Loucy (cell line): ENCODE results near the gene ADCY2.
A peak's percentile ranks its signal among the peaks of the same experiment; 100 is the strongest.

Experiments
- H2AFZ ChIP-seq: fragments of 200-600 bp; sonication (generic); 2 replicates; pipeline ENCODE4 v1.6.0; 2016; ENCODE audit warnings: antibody characterized with exemption, mild to moderate bottlenecking, low read length, moderate library complexity
- H3F3A ChIP-seq: fragments of 200-600 bp; 2 replicates; pipeline ENCODE4 v1.6.0; 2016; ENCODE audit warnings: antibody characterized with exemption, low read depth, mild to moderate bottlenecking
- H3K27me3 ChIP-seq: fragments of 200-600 bp; sonication (generic); 2 replicates; pipeline ENCODE4 v1.6.1; 2014; ENCODE audit warnings: low read length, mild to moderate bottlenecking; ENCODE audit not compliant: insufficient read depth, poor library complexity, severe bottlenecking
- H3K36me3 ChIP-seq: fragments of 200-600 bp; sonication (generic); 2 replicates; pipeline ENCODE4 v1.6.1; 2016; ENCODE audit warnings: low read length; ENCODE audit not compliant: insufficient read depth
- H3K4me1 ChIP-seq: fragments of 200-600 bp; sonication (generic); 2 replicates; pipeline ENCODE4 v1.5.1; 2014; ENCODE audit warnings: low read length, mild to moderate bottlenecking; ENCODE audit not compliant: insufficient read depth, poor library complexity, severe bottlenecking
- H3K4me2 ChIP-seq: fragments of 200-600 bp; sonication (generic); 2 replicates; pipeline ENCODE4 v1.6.0; 2014; ENCODE audit warnings: antibody characterized with exemption, low read length, low read depth, mild to moderate bottlenecking; ENCODE audit not compliant: poor library complexity, severe bottlenecking
- H3K4me3 ChIP-seq: fragments of 200-600 bp; sonication (generic); 2 replicates; pipeline ENCODE4 v1.5.1; 2014; ENCODE audit warnings: low read length, mild to moderate bottlenecking, mixed read lengths; ENCODE audit not compliant: poor library complexity, severe bottlenecking
- H3K79me2 ChIP-seq: fragments of 200-600 bp; sonication (generic); 2 replicates; pipeline ENCODE4 v1.6.1; 2014; ENCODE audit warnings: low read length; ENCODE audit not compliant: insufficient read depth
- H3K9ac ChIP-seq: fragments of 200-600 bp; sonication (generic); 2 replicates; pipeline ENCODE4 v1.6.0; 2014; ENCODE audit warnings: mild to moderate bottlenecking, low read depth, low read length, moderate library complexity; ENCODE audit not compliant: poor library complexity, severe bottlenecking
- H3K9me2 ChIP-seq: fragments of 200-600 bp; sonication (generic); replicated peaks from 2 replicates; pipeline ENCODE4 v1.6.1; 2016; ENCODE audit warnings: low read depth, low read length, mixed read lengths
- H3K9me3 ChIP-seq: fragments of 200-600 bp; sonication (generic); 2 replicates; pipeline ENCODE4 v1.6.1; 2014; ENCODE audit warnings: mild to moderate bottlenecking, antibody characterized with exemption, low read length, low read depth; ENCODE audit not compliant: insufficient read depth
- H4K20me1 ChIP-seq: fragments of 200-600 bp; sonication (generic); 2 replicates; pipeline ENCODE4 v1.6.0; 2014; ENCODE audit warnings: antibody characterized with exemption, low read length, mild to moderate bottlenecking; ENCODE audit not compliant: insufficient read depth, poor library complexity, severe bottlenecking
- CTCF ChIP-seq: fragments of 200-600 bp; sonication (generic); conservative IDR thresholded peaks from 2 replicates; pipeline ENCODE4 v1.5.1; 2014; ENCODE audit warnings: mild to moderate bottlenecking, antibody characterized with exemption, low read length
- EZH2phosphoT487 ChIP-seq: fragments of 200-600 bp; IDR thresholded peaks from 2 replicates; pipeline ENCODE4 v1.6.1; 2018; ENCODE audit warnings: antibody characterized with exemption, mild to moderate bottlenecking, moderate library complexity, borderline replicate concordance

The ADCY2 gene

DNA sequence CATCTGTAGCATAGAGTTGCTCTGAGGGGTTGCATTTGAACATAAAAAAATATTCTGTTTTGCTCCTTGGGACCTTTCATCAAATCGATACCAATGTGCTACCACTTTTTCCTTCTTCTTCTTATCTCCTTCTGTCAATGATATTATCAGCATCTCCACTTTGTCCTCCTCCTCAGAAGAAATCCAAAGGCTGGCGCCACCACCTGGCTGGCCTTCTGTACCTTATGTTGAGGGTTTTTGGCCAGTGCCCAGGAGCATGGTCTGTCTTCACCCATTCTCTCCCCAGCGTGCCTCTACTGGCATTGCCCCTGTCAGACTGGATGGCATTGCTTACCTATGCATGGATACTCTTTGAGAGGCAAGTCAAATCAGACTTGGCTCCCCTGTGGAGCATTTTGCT, 287.8 kb downstream of the ADCY2 start:
- Histone ChIP-seq H3K9me3 (no peaks in the 10 kb centered on the region), H3K9ac (no peak overlapping the region), H3K36me3 (no peaks in the 10 kb centered on the region), H3K27me3 (no peaks in the 10 kb centered on the region), H3K79me2 (no peaks in the 10 kb centered on the region), H2AFZ (no peak overlapping the region), H3K4me1 (no peaks in the 10 kb centered on the region), H3F3A (no peaks in the 10 kb centered on the region), H4K20me1 (no peaks in the 10 kb centered on the region), H3K4me3 (no peak overlapping the region), H3K4me2 (no peak overlapping the region), H3K9me2 (no peaks in the 10 kb centered on the region)
- no peak; the same call in 1 of the 2 replicates for TF ChIP-seq CTCF
- no peak for TF ChIP-seq EZH2phosphoT487

DNA sequence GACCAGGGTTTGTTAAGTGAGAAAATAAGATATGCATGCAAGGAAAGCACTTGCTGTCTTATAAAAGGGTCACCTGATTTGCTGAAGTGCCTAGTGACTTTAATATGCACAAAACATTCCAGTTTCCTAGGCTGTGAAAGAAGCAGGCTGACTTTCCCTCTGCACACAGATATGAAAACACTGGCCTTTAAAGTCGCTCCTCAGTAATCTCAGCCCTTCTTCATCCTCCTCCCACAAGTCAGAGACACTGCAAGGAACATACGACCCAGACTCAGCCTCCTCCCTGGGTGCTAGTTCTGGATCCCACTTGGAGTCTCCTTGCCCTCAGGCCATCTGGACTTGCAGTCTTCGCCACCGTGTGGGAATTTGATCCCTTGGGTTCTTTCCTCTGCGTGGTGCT, 288.9 kb downstream of the ADCY2 start:
- H3K9me3 ChIP-seq = no peaks in the 10 kb centered on the region
- H3K9me2 ChIP-seq = no peaks in the 10 kb centered on the region
- H3K4me1 ChIP-seq = no peaks in the 10 kb centered on the region
- H3F3A ChIP-seq = no peaks in the 10 kb centered on the region
- H3K4me2 ChIP-seq = no peak overlapping the region
- H3K9ac ChIP-seq = no peak overlapping the region
- no peaks in the 10 kb centered on the region for H3K27me3 ChIP-seq
- H4K20me1 ChIP-seq = no peaks in the 10 kb centered on the region
- TF ChIP-seq CTCF = no peak
- H3K79me2 ChIP-seq = no peaks in the 10 kb centered on the region
- no peaks in the 10 kb centered on the region for H3K36me3 ChIP-seq
- no peak overlapping the region for H2AFZ ChIP-seq
- no peak overlapping the region for H3K4me3 ChIP-seq

DNA sequence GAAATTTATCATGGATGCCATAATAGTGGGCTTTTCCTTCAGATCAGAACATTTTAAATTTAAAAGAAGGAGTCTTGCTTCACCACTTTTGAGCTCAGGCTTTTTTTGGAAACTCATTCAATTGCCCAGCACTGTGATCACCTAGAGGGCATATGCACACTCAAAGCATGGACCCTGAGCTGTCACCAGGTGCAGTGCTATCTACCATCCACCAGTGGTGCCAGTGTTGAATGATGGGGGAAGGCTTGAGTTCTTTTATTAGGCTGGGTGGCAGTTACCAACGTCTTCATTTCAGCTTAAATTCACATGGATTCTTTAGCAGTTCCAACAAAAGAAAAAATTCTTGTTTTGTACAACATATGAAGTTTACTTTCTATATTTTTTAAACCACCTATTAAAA, 290.9 kb downstream of the ADCY2 start:
- Histone ChIP-seq H3K9me3 (no peaks in the 10 kb centered on the region), H2AFZ (no peak overlapping the region), H3K4me3 (no peak overlapping the region), H3K27me3 (no peaks in the 10 kb centered on the region), H3K36me3 (no peaks in the 10 kb centered on the region), H3K9ac (no peak overlapping the region), H3F3A (no peaks in the 10 kb centered on the region), H3K79me2 (no peaks in the 10 kb centered on the region), H3K4me1 (no peaks in the 10 kb centered on the region), H3K4me2 (no peak overlapping the region), H3K9me2 (no peaks in the 10 kb centered on the region), H4K20me1 (no peaks in the 10 kb centered on the region)
- peak; percentile 22; the same call in 1 of the 2 replicates for TF ChIP-seq CTCF
- TF ChIP-seq EZH2phosphoT487 = no peak
